CD4-positive, alpha-beta T cell treated with Interleukin-10 for 1 hour (primary cell): ENCODE results near the gene ERBB4.

Experiments
- DNase-seq: peaks from one replicate; pipeline ENCODE4 v3.0.0-alpha.2; 2020

ERBB4 gene

GRCh38 chr2:211440107-211440506, 1098.5 kb downstream of the ERBB4 start:
- DNase-seq: no peak

- DNase-seq: no peak
Measured at GRCh38 chr2:211439011-211439410, 1099.6 kb downstream of the ERBB4 start.

GRCh38 chr2:211437396-211437795, 1101.2 kb downstream of the ERBB4 start:
- no peak for DNase-seq

- DNase-seq: no peak
Measured at GRCh38 chr2:211436182-211436581, 1102.4 kb downstream of the ERBB4 start.

GRCh38 chr2:211435331-211435730, 1103.3 kb downstream of the ERBB4 start:
- no peak for DNase-seq

GRCh38 chr2:211434773-211435172, 1103.8 kb downstream of the ERBB4 start:
- DNase-seq: no peak

GRCh38 chr2:211429256-211429920, 1109.2 kb downstream of the ERBB4 start:
- DNase-seq: no peak

GRCh38 chr2:211426240-211426639, 1112.4 kb downstream of the ERBB4 start:
- no peak for DNase-seq

- DNase-seq: no peak
Measured at GRCh38 chr2:211423018-211423417, 1115.6 kb downstream of the ERBB4 start.

- DNase-seq: no peak
Measured at GRCh38 chr2:211417544-211417943, 1121.1 kb downstream of the ERBB4 start.

- no peak for DNase-seq
Measured at GRCh38 chr2:211416373-211416772, 1122.2 kb downstream of the ERBB4 start.

- DNase-seq: no peak
Measured at GRCh38 chr2:211413746-211414145, 1124.9 kb downstream of the ERBB4 start.

GRCh38 chr2:211408483-211408891, 1130.1 kb downstream of the ERBB4 start:
- no peak for DNase-seq

- no peak for DNase-seq
Measured at GRCh38 chr2:211407076-211407475, 1131.5 kb downstream of the ERBB4 start.

GRCh38 chr2:211405036-211405435, 1133.6 kb downstream of the ERBB4 start:
- no peak for DNase-seq

GRCh38 chr2:211404098-211404497, 1134.5 kb downstream of the ERBB4 start:
- no peak for DNase-seq

GRCh38 chr2:211401328-211401727, 1137.3 kb downstream of the ERBB4 start:
- no peak for DNase-seq

GRCh38 chr2:211397764-211398163, 1140.8 kb downstream of the ERBB4 start:
- no peak for DNase-seq

GRCh38 chr2:211396815-211397214, 1141.8 kb downstream of the ERBB4 start:
- DNase-seq: no peak

- no peak for DNase-seq
Measured at GRCh38 chr2:211391189-211391567, 1147.4 kb downstream of the ERBB4 start.

GRCh38 chr2:211390536-211391188, 1147.9 kb downstream of the ERBB4 start:
- DNase-seq: no peak

GRCh38 chr2:211387734-211388133, 1150.9 kb downstream of the ERBB4 start:
- no peak for DNase-seq

GRCh38 chr2:211380041-211380440, 1158.6 kb downstream of the ERBB4 start:
- DNase-seq: no peak

GRCh38 chr2:211376410-211376809, 1162.2 kb downstream of the ERBB4 start:
- no peak for DNase-seq

GRCh38 chr2:211373203-211373602, 1165.4 kb downstream of the ERBB4 start:
- no peak for DNase-seq
